Endothelial cell (in vitro differentiated cells): ENCODE measurements around the gene DEFB123. TPM values are rescaled to one million over a fixed set of nuclear protein-coding genes. Genes with fewer than 3 reads are reported as not detected.

ENCODE experiments used
- DNase-seq: peaks from one replicate; pipeline ENCODE4 v3.0.0; 2021; ENCODE audit warnings: low spot score
- H3K27ac Mint-ChIP-seq: one replicate; pipeline ENCODE4 v1.8.0; 2021; ENCODE audit warnings: mixed read lengths, inconsistent platforms; ENCODE audit not compliant: unreplicated experiment
- H3K27me3 Mint-ChIP-seq: one replicate; pipeline ENCODE4 v1.8.0; 2021; ENCODE audit warnings: mild to moderate bottlenecking, moderate library complexity, mixed read lengths, inconsistent platforms; ENCODE audit not compliant: unreplicated experiment
- H3K36me3 Mint-ChIP-seq: one replicate; pipeline ENCODE4 v1.8.0; 2021; ENCODE audit warnings: mild to moderate bottlenecking, low read depth, mixed read lengths, inconsistent platforms; ENCODE audit not compliant: unreplicated experiment
- H3K4me1 Mint-ChIP-seq: one replicate; pipeline ENCODE4 v1.8.0; 2021; ENCODE audit warnings: mild to moderate bottlenecking, mixed read lengths, inconsistent platforms; ENCODE audit not compliant: unreplicated experiment
- H3K4me3 Mint-ChIP-seq: one replicate; pipeline ENCODE4 v1.8.0; 2021; ENCODE audit warnings: mild to moderate bottlenecking, mixed read lengths, inconsistent platforms; ENCODE audit not compliant: unreplicated experiment
- H3K9me3 Mint-ChIP-seq: one replicate; pipeline ENCODE4 v1.8.0; 2021; ENCODE audit warnings: mixed read lengths, inconsistent platforms; ENCODE audit not compliant: unreplicated experiment
- total RNA-seq: library from RNA; stranded (reverse); fragmentation: NEBNext Ultra II Directional; extraction: Animal tissue kit (Norgen Biotek cat#: 25700); gene quantifications from one replicate; pipeline ENCODE4 v1.2.1, GENCODE V29; 2021; ENCODE audit not compliant: unreplicated experiment
- TF ChIP-seq, protein P1 (sequence below): fragments of 200-600 bp; sonication (generic); IDR thresholded peaks from one replicate; pipeline ENCODE4 v1.5.0; 2021; ENCODE audit warnings: antibody characterized with exemption; ENCODE audit not compliant: unreplicated experiment

Gene DEFB123
- total RNA-seq, 1 donor from 2014 or later = not detected

DNA sequence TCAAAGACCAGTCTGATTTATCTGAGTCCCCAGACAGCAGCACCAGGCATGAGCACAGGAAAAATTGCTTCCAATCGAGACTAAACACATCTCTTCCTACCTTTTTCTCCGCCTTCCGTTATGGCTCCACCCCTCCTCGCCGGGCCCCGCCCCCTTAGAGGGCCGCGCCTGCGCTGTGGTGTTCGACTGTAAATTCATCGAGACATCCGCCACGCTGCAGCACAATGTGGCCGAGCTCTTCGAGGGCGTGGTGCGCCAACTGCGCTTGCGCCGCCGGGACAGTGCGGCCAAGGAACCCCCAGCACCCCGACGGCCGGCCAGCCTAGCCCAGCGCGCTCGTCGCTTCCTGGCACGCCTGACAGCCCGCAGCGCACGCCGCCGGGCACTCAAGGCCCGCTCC is 43.6 kb downstream of the DEFB123 start:
- no peak overlapping the region for H3K27ac Mint-ChIP-seq
- H3K4me3 Mint-ChIP-seq = no peak overlapping the region
- no peak for DNase-seq
- no peaks in the 10 kb centered on the region for H3K9me3 Mint-ChIP-seq
- TF ChIP-seq, protein P1, sequence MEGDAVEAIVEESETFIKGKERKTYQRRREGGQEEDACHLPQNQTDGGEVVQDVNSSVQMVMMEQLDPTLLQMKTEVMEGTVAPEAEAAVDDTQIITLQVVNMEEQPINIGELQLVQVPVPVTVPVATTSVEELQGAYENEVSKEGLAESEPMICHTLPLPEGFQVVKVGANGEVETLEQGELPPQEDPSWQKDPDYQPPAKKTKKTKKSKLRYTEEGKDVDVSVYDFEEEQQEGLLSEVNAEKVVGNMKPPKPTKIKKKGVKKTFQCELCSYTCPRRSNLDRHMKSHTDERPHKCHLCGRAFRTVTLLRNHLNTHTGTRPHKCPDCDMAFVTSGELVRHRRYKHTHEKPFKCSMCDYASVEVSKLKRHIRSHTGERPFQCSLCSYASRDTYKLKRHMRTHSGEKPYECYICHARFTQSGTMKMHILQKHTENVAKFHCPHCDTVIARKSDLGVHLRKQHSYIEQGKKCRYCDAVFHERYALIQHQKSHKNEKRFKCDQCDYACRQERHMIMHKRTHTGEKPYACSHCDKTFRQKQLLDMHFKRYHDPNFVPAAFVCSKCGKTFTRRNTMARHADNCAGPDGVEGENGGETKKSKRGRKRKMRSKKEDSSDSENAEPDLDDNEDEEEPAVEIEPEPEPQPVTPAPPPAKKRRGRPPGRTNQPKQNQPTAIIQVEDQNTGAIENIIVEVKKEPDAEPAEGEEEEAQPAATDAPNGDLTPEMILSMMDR = no peak
- H3K36me3 Mint-ChIP-seq = peaks cover 4% of the 10 kb centered on the region
- H3K27me3 Mint-ChIP-seq = peaks cover 1% of the 10 kb centered on the region
- H3K4me1 Mint-ChIP-seq = peaks cover 3% of the 10 kb centered on the region

DNA sequence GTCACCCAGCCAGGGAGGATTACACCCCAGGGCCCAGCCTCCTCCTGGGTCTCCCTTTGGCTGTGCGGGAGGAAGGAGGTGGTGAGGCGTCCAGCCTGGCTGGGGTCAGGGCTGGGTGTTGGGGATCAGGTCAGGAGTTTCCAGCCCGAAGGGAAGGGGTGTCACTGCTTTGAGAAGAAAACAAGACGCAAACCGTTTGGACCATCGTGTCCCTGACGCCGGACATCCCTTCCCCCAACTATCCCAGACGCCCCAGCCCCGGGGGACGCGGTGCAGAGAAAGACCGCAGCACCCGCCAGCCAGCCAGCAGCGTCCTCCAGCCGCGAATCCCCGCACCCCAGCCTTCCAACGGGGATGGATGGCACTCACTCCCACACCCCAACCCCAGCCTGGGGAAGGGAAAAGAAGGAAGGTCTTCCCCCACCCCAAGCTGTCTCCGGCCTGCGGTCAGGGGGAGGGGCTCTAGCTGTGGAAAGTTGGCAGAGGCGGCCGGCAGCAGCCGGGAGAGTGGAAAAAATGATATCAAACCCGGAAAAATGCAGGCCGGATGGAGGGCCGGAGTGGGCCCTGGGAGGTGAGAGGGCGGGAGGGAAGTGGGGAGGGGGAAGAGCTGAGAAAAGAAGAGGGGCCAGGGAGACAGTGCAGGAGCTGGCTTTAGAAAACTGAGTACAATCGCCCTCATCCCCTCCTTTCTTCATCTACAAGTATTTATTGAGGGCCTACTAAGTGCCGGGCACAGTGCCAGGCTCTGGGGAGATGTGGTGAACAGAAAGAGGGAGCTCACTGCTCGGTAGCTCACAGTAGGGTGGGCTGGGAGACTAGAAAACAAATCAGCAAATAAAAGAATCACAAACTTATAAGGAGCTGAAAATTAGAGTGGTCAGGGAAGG is 45.3 kb downstream of the DEFB123 start:
- H3K27me3 Mint-ChIP-seq = peaks cover 1% of the 10 kb centered on the region
- TF ChIP-seq, protein P1 = no peak

DNA sequence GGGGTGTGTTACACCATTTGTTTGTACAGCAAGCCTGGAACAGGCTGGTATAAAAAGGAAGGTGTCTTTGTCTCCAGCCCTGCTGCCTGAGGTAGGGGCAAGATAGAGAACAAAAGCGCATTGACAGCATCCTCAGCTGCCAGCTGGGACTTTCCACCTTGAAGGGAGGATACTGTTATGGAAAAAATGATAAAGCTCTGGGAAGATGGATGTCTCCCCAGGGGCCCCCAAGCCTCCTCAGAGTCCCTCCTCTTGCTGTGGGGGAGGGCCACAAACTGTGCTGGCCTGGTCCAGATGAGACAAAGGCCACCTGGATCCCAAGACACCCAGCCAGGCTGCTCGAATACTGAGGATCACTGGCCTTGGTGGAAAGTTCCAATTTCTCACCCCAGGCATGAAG is 47.7 kb downstream of the DEFB123 start:
- Mint-ChIP-seq H3K36me3 (no peaks in the 10 kb centered on the region), H3K27ac (no peak overlapping the region), H3K9me3 (no peaks in the 10 kb centered on the region), H3K4me1 (peaks cover 3% of the 10 kb centered on the region), H3K27me3 (no peaks in the 10 kb centered on the region), H3K4me3 (no peak overlapping the region)
- TF ChIP-seq, protein P1 = no peak
- DNase-seq = no peak

More for the DNA sequence above, 45.3 kb downstream of the DEFB123 start:
- DNase-seq = peak; percentile 7
- H3K27ac Mint-ChIP-seq = no peak overlapping the region
- no peaks in the 10 kb centered on the region for H3K9me3 Mint-ChIP-seq
- peaks cover 4% of the 10 kb centered on the region for H3K36me3 Mint-ChIP-seq
- peak overlapping the region; percentile 57 for H3K4me3 Mint-ChIP-seq
- H3K4me1 Mint-ChIP-seq = peaks cover 3% of the 10 kb centered on the region

DNA sequence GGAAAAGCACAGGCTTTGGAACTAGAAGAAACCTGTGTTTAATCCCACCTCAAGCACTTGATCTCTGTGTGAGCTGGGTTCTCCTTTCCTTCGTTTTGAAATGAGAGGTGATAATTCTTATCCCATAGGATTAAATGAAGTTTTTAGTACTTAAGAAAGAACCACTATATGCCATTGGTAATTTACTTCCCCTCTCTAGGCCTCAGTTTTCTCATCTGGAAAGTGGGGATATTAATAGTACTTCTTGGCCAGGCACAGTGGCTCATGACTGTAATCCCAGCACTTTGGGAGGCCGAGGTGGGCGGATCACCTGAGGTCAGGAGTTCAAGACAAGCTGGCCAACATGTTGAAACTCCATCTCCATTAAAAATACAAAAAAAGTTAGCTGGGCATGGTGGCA is 48.7 kb downstream of the DEFB123 start:
- peaks cover 3% of the 10 kb centered on the region for H3K4me1 Mint-ChIP-seq
- no peaks in the 10 kb centered on the region for H3K36me3 Mint-ChIP-seq
- no peak overlapping the region for H3K27ac Mint-ChIP-seq
- no peaks in the 10 kb centered on the region for H3K27me3 Mint-ChIP-seq
- no peak overlapping the region for H3K4me3 Mint-ChIP-seq
- DNase-seq = no peak
- no peaks in the 10 kb centered on the region for H3K9me3 Mint-ChIP-seq
- TF ChIP-seq, protein P1 = no peak

DNA sequence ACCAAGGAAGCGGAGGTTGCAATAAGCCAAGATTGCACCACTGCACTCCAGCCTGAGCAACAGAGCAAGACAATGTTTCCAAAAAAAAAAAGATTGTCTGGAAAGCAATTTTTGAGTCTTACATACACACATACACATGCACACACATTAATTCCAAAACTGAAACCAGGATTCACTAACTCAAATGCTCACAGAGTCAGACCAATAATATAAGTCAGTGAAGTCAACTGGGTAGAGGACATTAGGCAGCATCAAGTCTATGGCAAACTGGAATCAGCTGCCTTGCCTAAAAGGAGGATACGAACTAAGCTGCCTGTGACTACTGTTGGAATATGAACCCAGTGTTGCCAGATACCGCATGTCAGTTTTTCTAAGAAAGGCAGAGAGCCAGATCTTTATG is 50.3 kb downstream of the DEFB123 start:
- no peaks in the 10 kb centered on the region for H3K27me3 Mint-ChIP-seq
- no peak overlapping the region for H3K4me3 Mint-ChIP-seq
- H3K4me1 Mint-ChIP-seq = peaks cover 3% of the 10 kb centered on the region
- H3K36me3 Mint-ChIP-seq = no peaks in the 10 kb centered on the region
- TF ChIP-seq, protein P1 = no peak
- DNase-seq = no peak
- H3K27ac Mint-ChIP-seq = no peak overlapping the region
- no peaks in the 10 kb centered on the region for H3K9me3 Mint-ChIP-seq
